Activated B cell treated with CpG ODN at 0.5 μM for 24 hours (primary cell): ENCODE results near the gene CNBD2. TPM values are rescaled to one million over a fixed set of nuclear protein-coding genes. Genes with fewer than 3 reads are reported as not detected.
"Not testable (repeated sequence)": the region's sequence is repeated elsewhere in the genome, so short reads cannot be mapped to it uniquely, and the experiment has no call there.

Source experiments
- ATAC-seq: fragments of 200-7000 bp; cut with Tn5 transposase; one replicate; pipeline ENCODE4 v1.10.0; 2021; ENCODE audit warnings: low read depth, mild to moderate bottlenecking, moderate library complexity
- CTCF ChIA-PET: fragments of 350-600 bp; sonication (Branson Sonifier 250); formaldehyde crosslinking; loops from one replicate; lab custom pipeline; 2021; ENCODE audit warnings: antibody characterized with exemption; lab: Charles Lee
- POLR2A ChIA-PET: fragments of 350-600 bp; sonication (Branson Sonifier 250); formaldehyde crosslinking; loops from one replicate; lab custom pipeline; 2021; ENCODE audit warnings: antibody characterized with exemption; lab: Charles Lee
- DNase-seq: peaks from one replicate; pipeline ENCODE4 v3.0.0; 2022
- H3K27ac Mint-ChIP-seq: one replicate; pipeline ENCODE4 v1.8.0; 2020; ENCODE audit warnings: mixed read lengths
- H3K27me3 Mint-ChIP-seq: one replicate; pipeline ENCODE4 v1.8.0; 2021; ENCODE audit warnings: mixed read lengths
- H3K36me3 Mint-ChIP-seq: one replicate; pipeline ENCODE4 v1.8.0; 2021; ENCODE audit warnings: low read depth, mixed read lengths
- H3K4me1 Mint-ChIP-seq: one replicate; pipeline ENCODE4 v1.8.0; 2021; ENCODE audit warnings: mixed read lengths
- H3K4me3 Mint-ChIP-seq: one replicate; pipeline ENCODE4 v1.8.0; 2020; ENCODE audit warnings: mild to moderate bottlenecking, mixed read lengths
- H3K9me3 Mint-ChIP-seq: one replicate; pipeline ENCODE4 v1.8.0; 2020; ENCODE audit warnings: mixed read lengths
- CTCF ChIP-seq: fragments of 200-600 bp; IDR thresholded peaks from one replicate; pipeline ENCODE4 v1.8.0; 2022; ENCODE audit warnings: antibody characterized with exemption, mild to moderate bottlenecking
- intact Hi-C: fragments of 100-400 bp; cut with micrococcal nuclease; formaldehyde crosslinking; loops from one replicate; pipeline ENCODE4 v1.15.1; 2024
- total RNA-seq: library from RNA; stranded (reverse); gene quantifications from 2 replicates; pipeline ENCODE4 v1.2.3, GENCODE V29; 2022

The CNBD2 gene
- total RNA-seq, 1 donor from 2014 or later = 5.6 TPM

GRCh38 chr20:36017048-36017951 is 48.9 kb downstream of the CNBD2 start:
- Mint-ChIP-seq H3K4me1 (no peaks in the 10 kb centered on the region), H3K27me3 (peaks cover 2% of the 10 kb centered on the region), H3K36me3 (no peaks in the 10 kb centered on the region), H3K9me3 (no peaks in the 10 kb centered on the region), H3K4me3 (no peak overlapping the region), H3K27ac (no peak overlapping the region)
- intact Hi-C loops = no loop called here
- no peak for TF ChIP-seq CTCF
- DNase-seq (no peak), ATAC-seq (no peak)
- ChIA-PET CTCF (interaction anchor here (1.9 kb wide), 1 partner anchor 22 kb away, joined by 5 read pairs; no protein-coding TSS in a partner anchor), POLR2A (interaction anchor here (0.7 kb wide), 1 partner anchor 63 kb away, joined by 11 read pairs; the partner anchor contains the start of gene SCAND1)

- H3K9me3 Mint-ChIP-seq = no peaks in the 10 kb centered on the region
- H3K4me1 Mint-ChIP-seq = no peaks in the 10 kb centered on the region
- peaks cover 3% of the 10 kb centered on the region for H3K27me3 Mint-ChIP-seq
- no peak for TF ChIP-seq CTCF
- H3K36me3 Mint-ChIP-seq = no peaks in the 10 kb centered on the region
- H3K27ac Mint-ChIP-seq = no peak overlapping the region
- DNase-seq (no peak), ATAC-seq (no peak)
- intact Hi-C loops = no loop called here
- H3K4me3 Mint-ChIP-seq = no peak overlapping the region
- POLR2A ChIA-PET = interaction anchor here (0.6 kb wide), 1 partner anchor 362 kb away, joined by 3 read pairs; no protein-coding TSS in a partner anchor
- CTCF ChIA-PET = interaction anchor here (1.1 to 1.9 kb wide), 2 partner anchors 24 to 120 kb away, joined by 3 to 5 read pairs; no protein-coding TSS in a partner anchor
Observed at GRCh38 chr20:36018208-36018988, 50.0 kb downstream of the CNBD2 start.

- intact Hi-C loops, H3K4me1 Mint-ChIP-seq, H3K4me3 Mint-ChIP-seq, POLR2A ChIA-PET, H3K9me3 Mint-ChIP-seq, H3K36me3 Mint-ChIP-seq, CTCF ChIA-PET, H3K27me3 Mint-ChIP-seq, ATAC-seq, DNase-seq, H3K27ac Mint-ChIP-seq: not testable (repeated sequence)
Observed at GRCh38 chr20:36026131-36026530, 57.7 kb downstream of the CNBD2 start.

- ChIA-PET CTCF (no interaction called here), POLR2A (no interaction called here)
- Mint-ChIP-seq H3K4me3 (no peak overlapping the region), H3K27me3 (peaks cover 3% of the 10 kb centered on the region), H3K4me1 (no peaks in the 10 kb centered on the region), H3K27ac (no peak overlapping the region), H3K9me3 (no peaks in the 10 kb centered on the region), H3K36me3 (no peaks in the 10 kb centered on the region)
- ATAC-seq = no peak
- intact Hi-C loops = no loop called here
- TF ChIP-seq CTCF = no peak
- DNase-seq = no peak
Observed at GRCh38 chr20:36028106-36028808, 59.9 kb downstream of the CNBD2 start.

GRCh38 chr20:36030149-36030548 is 61.8 kb downstream of the CNBD2 start:
- POLR2A ChIA-PET = no interaction called here
- no peak overlapping the region for H3K4me3 Mint-ChIP-seq
- no peak for TF ChIP-seq CTCF
- H3K27me3 Mint-ChIP-seq = peaks cover 2% of the 10 kb centered on the region
- H3K9me3 Mint-ChIP-seq = no peaks in the 10 kb centered on the region
- intact Hi-C loops = no loop called here
- no peak for DNase-seq
- no peaks in the 10 kb centered on the region for H3K4me1 Mint-ChIP-seq
- no peak overlapping the region for H3K27ac Mint-ChIP-seq
- H3K36me3 Mint-ChIP-seq = no peaks in the 10 kb centered on the region
- CTCF ChIA-PET = interaction anchor here (1.0 kb wide), 1 partner anchor 108 kb away, joined by 3 read pairs; no protein-coding TSS in a partner anchor
- no peak for ATAC-seq
